Endothelial cell of umbilical vein (primary cell): ENCODE data around the gene P2RY2.

Source experiments
- CTCF ChIP-seq, 2 donors: IDR thresholded peaks; 1 replicate in 1 of 2; 2 replicates in 1 of 2; pipeline ENCODE4 v1.5.1; 2011; ENCODE audit warnings: low read length in 2 of 2, mild to moderate bottlenecking in 2 of 2, moderate library complexity in 2 of 2, control low read depth in 1 of 2, inconsistent platforms in 1 of 2, low read depth in 1 of 2; ENCODE audit not compliant: insufficient read depth in 1 of 2; ENCODE audit errors: extremely low read depth in 1 of 2
- MAX ChIP-seq: IDR thresholded peaks from 2 replicates; pipeline ENCODE4 v1.6.1; 2011; ENCODE audit not compliant: insufficient read depth, insufficient read length
- POLR2A ChIP-seq: IDR thresholded peaks from 2 replicates; pipeline ENCODE4 v1.6.1; 2012; ENCODE audit warnings: low read depth, mild to moderate bottlenecking, control low read depth, low read length
- POLR2AphosphoS5 ChIP-seq: IDR thresholded peaks from 2 replicates; pipeline ENCODE4 v1.6.1; 2012; ENCODE audit warnings: low read depth, mild to moderate bottlenecking, control low read depth, low read length, moderate library complexity; ENCODE audit not compliant: insufficient read depth

- TF ChIP-seq POLR2A (no peak), CTCF (IDR thresholded peaks at IDR 0.05; ENCODE audit: extremely low read depth in 1 of 2, insufficient read depth in 1 of 2, low read depth in 1 of 2, low read length in 2 of 2) (no peak), POLR2AphosphoS5 (no peak), MAX (no peak)
Observed at GRCh38 chr11:73266646-73267020, 48.6 kb downstream of the P2RY2 start.
